GM21619 (cell line): ENCODE data around the gene GPR32.
"Not testable (repeated sequence)": the region's sequence is repeated elsewhere in the genome, so short reads cannot be mapped to it uniquely, and the experiment has no call there.

Experiments used
- ATAC-seq: cut with Tn5 transposase; IDR thresholded peaks from one replicate; pipeline ENCODE4 v1.9.1; 2021; ENCODE audit not compliant: unreplicated experiment

The GPR32 gene

GRCh38 chr19:50798659-50799546 lies 28.6 kb downstream of the GPR32 start:
- ATAC-seq: no peak

GRCh38 chr19:50799547-50799851 lies 29.2 kb downstream of the GPR32 start:
- ATAC-seq: no peak

GRCh38 chr19:50801107-50801506 lies 30.8 kb downstream of the GPR32 start:
- no peak for ATAC-seq

GRCh38 chr19:50803633-50804419 lies 33.6 kb downstream of the GPR32 start:
- ATAC-seq: peak; percentile 5

GRCh38 chr19:50804420-50805272 lies 34.4 kb downstream of the GPR32 start:
- ATAC-seq: peak; percentile 86

GRCh38 chr19:50808856-50809255 lies 38.6 kb downstream of the GPR32 start:
- ATAC-seq: no peak

- ATAC-seq: not testable (repeated sequence)
Observed at GRCh38 chr19:50811622-50812238, 41.5 kb downstream of the GPR32 start.

- ATAC-seq: no peak
Observed at GRCh38 chr19:50812474-50812873, 42.2 kb downstream of the GPR32 start.

GRCh38 chr19:50814883-50815282 lies 44.6 kb downstream of the GPR32 start:
- no peak for ATAC-seq

- ATAC-seq: no peak
Observed at GRCh38 chr19:50815439-50815838, 45.2 kb downstream of the GPR32 start.

GRCh38 chr19:50817941-50818858 lies 47.9 kb downstream of the GPR32 start:
- peak; percentile 45 for ATAC-seq

GRCh38 chr19:50818859-50819472 lies 48.7 kb downstream of the GPR32 start:
- ATAC-seq: no peak

- ATAC-seq: no peak
Observed at GRCh38 chr19:50819636-50820035, 49.4 kb downstream of the GPR32 start.

- ATAC-seq: no peak
Observed at GRCh38 chr19:50820086-50820485, 49.8 kb downstream of the GPR32 start.

GRCh38 chr19:50820549-50821247 lies 50.4 kb downstream of the GPR32 start:
- ATAC-seq: no peak

- no peak for ATAC-seq
Observed at GRCh38 chr19:50821248-50821612, 51.0 kb downstream of the GPR32 start.
